ENCODE measurements around the gene ERRFI1.

The ERRFI1 gene

DNA sequence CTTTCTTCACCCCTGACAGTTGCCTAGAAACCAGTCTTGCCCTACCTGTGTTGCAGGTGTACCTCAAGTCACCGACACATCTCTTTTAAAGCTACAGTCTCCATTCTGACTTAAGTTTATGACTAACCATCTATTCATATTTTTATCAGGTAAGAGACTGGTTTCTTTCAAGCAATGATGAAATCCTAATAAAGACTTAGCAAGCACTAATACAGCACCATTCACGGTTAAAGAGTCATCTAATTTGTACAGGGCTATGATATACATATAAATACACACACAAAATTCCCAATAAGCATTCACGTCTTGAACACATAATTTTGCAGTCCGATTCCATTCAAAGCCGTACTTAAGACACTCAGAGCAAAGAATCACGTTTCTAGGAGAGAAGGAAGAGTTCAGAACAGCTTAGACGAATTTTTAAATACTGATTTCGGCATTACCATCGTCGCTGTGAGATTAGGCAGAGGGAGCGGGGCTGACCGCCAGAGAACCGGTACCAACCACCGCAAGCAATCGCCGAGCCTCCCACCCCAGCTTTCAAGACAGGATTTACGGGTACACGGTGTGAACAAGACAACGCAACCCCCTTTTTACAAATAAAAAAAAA is 943 bp downstream of the ERRFI1 start:
- peak overlapping the region; percentile 92 for H3K9ac ChIP-seq (ENCODE audit: low read depth, low read length)
- peak overlapping the region; percentile 75 for H3K4me3 ChIP-seq (ENCODE audit: low read length)

DNA sequence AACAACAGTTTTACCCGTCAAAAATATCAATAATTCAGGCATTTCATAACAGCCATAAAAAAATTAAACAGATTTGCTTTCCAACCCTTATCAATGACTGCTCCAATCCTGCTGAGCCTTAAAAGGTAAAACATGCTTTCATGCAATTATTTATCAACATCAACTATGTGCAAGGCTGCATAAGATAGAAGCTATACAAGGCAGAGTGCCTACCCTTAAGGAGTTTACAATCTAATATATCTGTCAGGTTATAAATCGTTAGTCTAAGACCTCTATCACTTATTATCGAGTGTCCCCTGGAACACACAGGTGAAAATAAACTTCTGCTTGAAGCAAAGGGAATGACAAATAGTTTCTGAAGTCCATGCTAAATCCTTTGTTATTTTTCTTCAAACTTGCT is 1.8 kb downstream of the ERRFI1 start:
- Histone ChIP-seq H3K36me3 (ENCODE audit: insufficient read depth, low read length) (peaks cover 40% of the 10 kb centered on the region), H3K4me3 (ENCODE audit: low read length) (peak overlapping the region; percentile 75), H3K4me2 (ENCODE audit: low read length) (peak overlapping the region; percentile 80), H3K9ac (ENCODE audit: low read depth, low read length) (peak overlapping the region; percentile 92), H3K27me3 (ENCODE audit: control insufficient read depth, insufficient read depth, low read length) (no peaks in the 10 kb centered on the region), H3K9me3 (replicated peaks; ENCODE audit: low read length) (no peaks in the 10 kb centered on the region), H3K4me1 (ENCODE audit: control insufficient read depth, insufficient read depth, low read length) (peaks cover 72% of the 10 kb centered on the region)

More for the DNA sequence above, 943 bp downstream of the ERRFI1 start:
- H3K27me3 ChIP-seq (ENCODE audit: control insufficient read depth, insufficient read depth, low read length), result no peaks in the 10 kb centered on the region
- H3K9me3 ChIP-seq (replicated peaks; ENCODE audit: low read length), result no peaks in the 10 kb centered on the region
- peaks cover 63% of the 10 kb centered on the region for H3K4me1 ChIP-seq (ENCODE audit: control insufficient read depth, insufficient read depth, low read length)
- peak overlapping the region; percentile 80 for H3K4me2 ChIP-seq (ENCODE audit: low read length)
- H3K36me3 ChIP-seq (ENCODE audit: insufficient read depth, low read length), result peaks cover 32% of the 10 kb centered on the region

- H3K4me1 ChIP-seq (ENCODE audit: control insufficient read depth, insufficient read depth, low read length), result peaks cover 72% of the 10 kb centered on the region
- peak overlapping the region; percentile 80 for H3K4me2 ChIP-seq (ENCODE audit: low read length)
- peak overlapping the region; percentile 92 for H3K9ac ChIP-seq (ENCODE audit: low read depth, low read length)
- H3K4me3 ChIP-seq (ENCODE audit: low read length), result peak overlapping the region; percentile 75
- H3K27me3 ChIP-seq (ENCODE audit: control insufficient read depth, insufficient read depth, low read length), result no peaks in the 10 kb centered on the region
- peaks cover 44% of the 10 kb centered on the region for H3K36me3 ChIP-seq (ENCODE audit: insufficient read depth, low read length)
- H3K9me3 ChIP-seq (replicated peaks; ENCODE audit: low read length), result no peaks in the 10 kb centered on the region
These were observed 2.2 kb downstream of the ERRFI1 start for GRCh38 chr1:8023995-8024313.

DNA sequence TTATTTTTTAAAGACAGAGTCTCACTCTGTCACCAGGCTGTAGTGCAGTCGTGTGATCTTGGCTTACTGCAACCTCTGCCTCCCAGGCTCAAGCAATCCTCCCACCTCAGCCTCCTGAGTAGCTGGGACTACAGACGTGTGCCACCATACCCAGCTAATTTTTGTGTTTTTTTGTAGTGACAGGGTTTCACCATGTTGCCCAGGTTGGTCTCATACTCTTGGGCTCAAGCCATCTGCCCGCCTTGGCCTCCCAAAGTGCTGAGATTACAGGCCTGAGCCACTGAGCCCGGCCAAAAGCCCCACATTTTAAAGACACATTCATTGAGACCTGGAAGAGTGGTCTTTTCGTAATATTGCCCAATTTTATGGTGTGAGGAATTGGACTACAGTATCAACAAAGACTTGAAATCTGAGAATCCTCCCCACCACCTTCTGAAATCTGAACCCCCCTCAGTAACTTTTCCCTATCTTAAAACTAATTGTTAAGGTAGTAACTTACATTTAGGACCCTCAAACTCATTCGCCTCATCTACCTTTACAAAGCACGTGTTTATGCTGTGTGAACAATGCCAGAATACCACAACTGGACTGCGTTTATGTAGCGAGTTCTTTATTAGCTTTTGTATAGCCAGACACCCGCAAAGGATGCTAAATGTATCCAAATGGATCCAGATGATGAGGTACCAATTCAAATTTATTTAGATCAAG is 2.7 kb downstream of the ERRFI1 start:
- peak overlapping the region; percentile 80 for H3K4me2 ChIP-seq (ENCODE audit: low read length)
- peak overlapping the region; percentile 92 for H3K9ac ChIP-seq (ENCODE audit: low read depth, low read length)
- H3K9me3 ChIP-seq (replicated peaks; ENCODE audit: low read length), result no peaks in the 10 kb centered on the region
- H3K4me3 ChIP-seq (ENCODE audit: low read length), result peak overlapping the region; percentile 75
- peaks cover 72% of the 10 kb centered on the region for H3K4me1 ChIP-seq (ENCODE audit: control insufficient read depth, insufficient read depth, low read length)
- peaks cover 46% of the 10 kb centered on the region for H3K36me3 ChIP-seq (ENCODE audit: insufficient read depth, low read length)
- H3K27me3 ChIP-seq (ENCODE audit: control insufficient read depth, insufficient read depth, low read length), result no peaks in the 10 kb centered on the region

DNA sequence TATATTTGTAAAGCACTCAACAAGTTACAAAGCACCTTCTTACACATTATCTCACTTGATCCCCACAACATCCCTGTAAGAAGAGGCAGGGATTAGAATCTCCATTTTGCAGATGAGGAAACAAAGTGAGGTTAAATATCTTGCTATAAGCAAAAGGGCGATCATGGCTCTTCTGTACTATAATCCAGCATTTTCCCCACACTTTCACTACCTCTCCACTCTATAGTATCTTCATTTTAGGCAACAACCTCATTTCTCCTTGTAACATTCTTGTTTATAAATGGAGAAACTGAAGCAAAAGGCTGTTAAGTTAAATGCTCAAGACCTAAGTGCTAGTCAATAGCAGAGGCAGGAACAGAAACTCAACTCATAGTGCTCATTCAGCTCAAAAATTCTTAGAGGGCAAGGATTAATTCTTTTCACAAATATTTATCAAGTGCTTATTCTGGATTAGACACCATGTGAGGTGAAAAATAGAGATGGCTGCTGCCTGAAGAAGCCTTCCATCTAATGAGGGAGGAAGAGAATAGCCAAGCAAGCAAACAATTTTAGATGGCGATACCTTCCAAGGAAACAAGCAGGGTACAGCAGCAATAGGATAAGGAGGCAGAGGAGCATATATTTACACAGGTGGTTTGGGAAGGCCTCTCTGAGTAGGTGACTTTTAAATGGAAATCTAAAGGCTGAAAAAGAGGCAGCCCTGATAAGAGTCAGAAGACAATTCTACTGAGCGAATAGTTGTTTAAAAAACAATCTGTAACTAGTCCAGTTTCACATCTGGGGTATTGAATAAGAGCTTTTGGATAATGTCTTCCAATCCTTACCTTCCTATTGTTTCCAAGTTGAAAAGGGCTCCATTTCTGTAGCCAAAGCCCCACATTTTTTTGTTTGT is 3.5 kb downstream of the ERRFI1 start:
- Histone ChIP-seq H3K4me2 (ENCODE audit: low read length) (peak overlapping the region; percentile 80), H3K9ac (ENCODE audit: low read depth, low read length) (peak overlapping the region; percentile 92), H3K4me1 (ENCODE audit: control insufficient read depth, insufficient read depth, low read length) (peaks cover 72% of the 10 kb centered on the region), H3K36me3 (ENCODE audit: insufficient read depth, low read length) (peaks cover 46% of the 10 kb centered on the region), H3K9me3 (replicated peaks; ENCODE audit: low read length) (no peaks in the 10 kb centered on the region), H3K4me3 (ENCODE audit: low read length) (peak overlapping the region; percentile 75), H3K27me3 (ENCODE audit: control insufficient read depth, insufficient read depth, low read length) (no peaks in the 10 kb centered on the region)

GRCh38 chr1:8021676-8022266 is 4.3 kb downstream of the ERRFI1 start:
- Histone ChIP-seq H3K4me3 (ENCODE audit: low read length) (peak overlapping the region; percentile 75), H3K36me3 (ENCODE audit: insufficient read depth, low read length) (peaks cover 46% of the 10 kb centered on the region), H3K9me3 (replicated peaks; ENCODE audit: low read length) (no peaks in the 10 kb centered on the region), H3K4me1 (ENCODE audit: control insufficient read depth, insufficient read depth, low read length) (peaks cover 72% of the 10 kb centered on the region), H3K4me2 (ENCODE audit: low read length) (peak overlapping the region; percentile 80), H3K9ac (ENCODE audit: low read depth, low read length) (peak overlapping the region; percentile 92), H3K27me3 (ENCODE audit: control insufficient read depth, insufficient read depth, low read length) (no peaks in the 10 kb centered on the region)

DNA sequence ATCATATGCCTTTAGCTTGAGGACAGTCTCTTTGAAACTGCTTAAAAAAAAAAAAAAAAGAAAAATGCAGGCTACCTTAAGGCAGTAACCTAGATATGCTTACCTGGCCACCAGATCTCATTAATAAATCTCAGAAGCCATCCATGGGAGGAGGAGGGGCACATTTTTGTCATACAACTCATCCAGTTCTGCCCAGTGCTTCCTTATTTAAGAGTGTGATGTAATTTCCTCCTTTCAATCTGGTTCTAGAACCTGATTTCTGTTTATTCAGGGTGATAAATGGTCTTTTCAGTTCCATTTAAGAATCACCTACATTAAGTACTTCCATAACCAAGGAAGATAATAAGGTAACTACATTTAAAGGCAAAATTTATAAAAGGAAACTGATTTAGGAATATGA is 6.1 kb downstream of the ERRFI1 start:
- Histone ChIP-seq H3K36me3 (ENCODE audit: insufficient read depth, low read length) (peaks cover 52% of the 10 kb centered on the region), H3K4me2 (ENCODE audit: low read length) (peak overlapping the region; percentile 80), H3K4me1 (ENCODE audit: control insufficient read depth, insufficient read depth, low read length) (peaks cover 85% of the 10 kb centered on the region), H3K9me3 (replicated peaks; ENCODE audit: low read length) (no peaks in the 10 kb centered on the region), H3K27me3 (ENCODE audit: control insufficient read depth, insufficient read depth, low read length) (no peaks in the 10 kb centered on the region), H3K9ac (ENCODE audit: low read depth, low read length) (no peak overlapping the region), H3K4me3 (ENCODE audit: low read length) (peak overlapping the region; percentile 24)

GRCh38 chr1:8019229-8019620 is 6.9 kb downstream of the ERRFI1 start:
- H3K4me3 ChIP-seq (ENCODE audit: low read length), result peak overlapping the region; percentile 36
- peaks cover 93% of the 10 kb centered on the region for H3K4me1 ChIP-seq (ENCODE audit: control insufficient read depth, insufficient read depth, low read length)
- peak overlapping the region; percentile 80 for H3K4me2 ChIP-seq (ENCODE audit: low read length)
- H3K9me3 ChIP-seq (replicated peaks; ENCODE audit: low read length), result no peaks in the 10 kb centered on the region
- H3K9ac ChIP-seq (ENCODE audit: low read depth, low read length), result no peak overlapping the region
- H3K36me3 ChIP-seq (ENCODE audit: insufficient read depth, low read length), result peaks cover 55% of the 10 kb centered on the region
- H3K27me3 ChIP-seq (ENCODE audit: control insufficient read depth, insufficient read depth, low read length), result no peaks in the 10 kb centered on the region

DNA sequence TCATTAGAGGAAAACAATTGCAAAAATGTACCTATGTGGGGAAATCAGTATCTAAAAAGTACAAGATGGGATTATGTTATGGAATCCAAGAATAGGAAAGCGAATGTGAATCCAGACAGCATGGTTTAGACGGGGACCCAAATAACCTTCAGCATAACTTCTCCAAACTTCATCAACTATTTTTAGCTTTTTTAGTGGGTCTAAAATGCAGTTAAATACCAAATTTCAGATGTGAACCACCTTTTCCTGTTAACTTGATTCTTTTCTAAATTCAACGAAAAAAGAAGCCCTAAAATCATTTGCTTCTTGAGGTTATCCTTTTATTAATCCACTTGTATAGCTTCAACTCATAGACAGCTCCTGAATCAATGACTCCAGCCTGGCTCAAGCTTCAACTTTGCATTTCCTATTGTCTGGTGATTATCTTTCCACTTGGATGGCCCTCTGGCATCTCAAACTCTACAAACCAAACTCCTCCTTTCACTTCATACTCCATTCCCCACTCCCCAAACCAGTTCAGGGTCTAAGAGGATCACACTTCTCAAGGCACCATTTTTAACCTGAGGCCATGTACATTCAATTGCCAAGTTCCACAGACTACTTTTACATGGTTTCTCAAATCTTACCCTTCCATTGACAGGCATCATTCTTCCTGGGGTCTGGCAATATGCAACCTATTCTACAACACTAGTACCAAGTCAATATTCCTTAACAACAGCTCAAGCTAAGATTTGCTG is 7.4 kb downstream of the ERRFI1 start:
- Histone ChIP-seq H3K9ac (ENCODE audit: low read depth, low read length) (no peak overlapping the region), H3K27me3 (ENCODE audit: control insufficient read depth, insufficient read depth, low read length) (no peaks in the 10 kb centered on the region), H3K4me1 (ENCODE audit: control insufficient read depth, insufficient read depth, low read length) (peaks cover 95% of the 10 kb centered on the region), H3K4me3 (ENCODE audit: low read length) (peak overlapping the region; percentile 36), H3K9me3 (replicated peaks; ENCODE audit: low read length) (no peaks in the 10 kb centered on the region), H3K36me3 (ENCODE audit: insufficient read depth, low read length) (peaks cover 57% of the 10 kb centered on the region), H3K4me2 (ENCODE audit: low read length) (peak overlapping the region; percentile 80)

- H3K4me3 ChIP-seq (ENCODE audit: low read length), result no peak overlapping the region
- peak overlapping the region; percentile 3 for H3K9ac ChIP-seq (ENCODE audit: low read depth, low read length)
- peaks cover 61% of the 10 kb centered on the region for H3K36me3 ChIP-seq (ENCODE audit: insufficient read depth, low read length)
- H3K27me3 ChIP-seq (ENCODE audit: control insufficient read depth, insufficient read depth, low read length), result no peaks in the 10 kb centered on the region
- H3K4me1 ChIP-seq (ENCODE audit: control insufficient read depth, insufficient read depth, low read length), result peaks cover 95% of the 10 kb centered on the region
- H3K4me2 ChIP-seq (ENCODE audit: low read length), result peak overlapping the region; percentile 53
- H3K9me3 ChIP-seq (replicated peaks; ENCODE audit: low read length), result no peaks in the 10 kb centered on the region
These were observed 8.5 kb downstream of the ERRFI1 start for GRCh38 chr1:8017495-8018197.
